NK-92 (cell line): ENCODE data around the gene GSG1.

Source experiments
- DNase-seq: peaks from one replicate; lab custom pipeline; 2025; ENCODE audit not compliant: unreplicated experiment; lab: John Stamatoyannopoulos, UW

GSG1 gene

DNA sequence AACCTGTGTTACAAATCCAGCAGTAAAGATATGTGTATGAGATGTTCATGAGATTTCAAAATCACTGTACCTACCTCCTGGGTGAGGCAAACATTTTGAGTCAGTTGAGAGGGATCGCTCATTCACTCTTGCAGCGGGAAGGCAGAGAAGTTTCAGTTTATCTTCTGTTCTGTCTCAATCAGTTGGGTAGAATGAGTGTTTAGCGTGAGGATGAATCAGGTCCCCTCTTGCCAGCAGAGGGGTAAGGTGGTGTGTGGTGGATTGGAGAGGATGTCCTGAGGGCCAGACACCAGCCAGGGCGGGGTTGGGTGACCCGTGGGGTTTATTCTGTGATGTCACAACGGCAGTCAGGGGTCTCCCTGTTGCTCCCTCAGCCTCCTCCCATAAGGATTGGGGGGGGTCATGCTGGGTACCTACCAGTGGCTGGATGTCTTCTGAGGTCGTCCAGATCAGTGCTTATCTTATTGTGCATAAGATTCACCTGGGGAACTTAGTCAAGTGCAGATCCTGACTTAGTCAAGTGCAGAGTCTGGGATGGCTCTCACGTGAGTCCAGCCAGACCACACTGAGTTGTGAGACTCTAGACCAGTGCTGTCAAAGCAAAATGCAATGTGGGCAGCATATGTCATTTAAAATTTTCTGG lies at the start of gene GSG1:
GSG1 (minus strand) TSS at position 277 of the 643 bp plus-strand sequence; CDS start at position 122, 155 bp downstream.
- no peak for DNase-seq

DNA sequence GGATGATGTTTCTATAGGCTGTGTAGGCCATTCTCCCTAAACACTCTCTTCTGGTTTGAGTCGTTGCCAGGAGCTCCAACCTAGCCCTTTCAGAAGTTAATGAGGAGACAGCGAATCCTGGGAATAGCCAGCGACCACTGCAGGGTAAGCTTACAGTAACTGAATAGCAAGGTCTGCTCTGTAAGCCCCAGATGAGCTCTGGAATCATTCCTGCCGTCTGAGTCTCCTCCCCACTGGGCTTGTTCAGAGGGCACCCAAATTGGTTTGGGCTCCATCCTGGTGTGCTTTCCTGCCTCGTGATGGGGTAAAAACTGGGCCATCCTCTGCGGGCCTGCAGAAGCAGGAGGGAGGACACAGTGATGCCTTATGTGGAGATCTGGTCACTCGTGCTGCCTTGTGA lies 49.7 kb upstream of the GSG1 start:
- DNase-seq, result no peak

DNA sequence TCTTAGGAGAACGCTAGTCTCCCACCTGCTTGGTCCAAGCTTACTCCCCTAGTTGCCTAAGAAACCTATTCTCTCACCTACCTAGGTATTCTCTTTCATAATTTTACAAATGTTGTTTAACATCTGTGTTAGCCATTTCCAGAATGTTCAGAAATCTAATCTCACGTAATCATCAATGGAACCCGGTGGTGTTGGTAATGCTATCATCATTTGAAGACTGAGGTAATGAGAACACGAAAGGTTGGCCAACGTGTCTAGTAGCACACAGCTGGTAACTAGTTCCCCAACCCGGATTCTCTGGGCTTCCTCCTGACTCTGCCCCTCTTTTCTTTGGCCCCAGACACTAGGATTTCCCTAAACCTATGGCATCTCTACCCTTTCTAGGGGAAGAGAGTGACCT lies 49.3 kb upstream of the GSG1 start:
- DNase-seq, result no peak

DNA sequence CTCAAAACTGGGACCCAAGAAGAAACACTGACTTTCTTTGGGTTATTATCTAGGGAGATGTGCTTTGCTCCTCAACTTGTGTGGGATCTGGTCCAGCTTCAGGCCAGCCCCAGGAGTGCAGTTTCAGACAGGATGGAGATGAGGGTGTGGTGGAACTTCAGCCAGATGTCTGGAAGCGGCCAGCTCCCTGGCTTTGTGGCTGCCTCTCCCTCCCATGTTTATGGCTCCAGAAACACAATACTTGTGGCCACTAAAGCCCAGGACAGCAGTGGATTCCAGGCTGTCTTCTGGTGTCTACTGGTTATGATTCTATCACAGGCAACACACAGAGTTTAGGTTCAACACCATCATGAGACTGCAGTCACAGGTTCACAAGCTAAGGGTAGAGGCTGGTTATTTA lies 48.8 kb upstream of the GSG1 start:
- no peak for DNase-seq

DNA sequence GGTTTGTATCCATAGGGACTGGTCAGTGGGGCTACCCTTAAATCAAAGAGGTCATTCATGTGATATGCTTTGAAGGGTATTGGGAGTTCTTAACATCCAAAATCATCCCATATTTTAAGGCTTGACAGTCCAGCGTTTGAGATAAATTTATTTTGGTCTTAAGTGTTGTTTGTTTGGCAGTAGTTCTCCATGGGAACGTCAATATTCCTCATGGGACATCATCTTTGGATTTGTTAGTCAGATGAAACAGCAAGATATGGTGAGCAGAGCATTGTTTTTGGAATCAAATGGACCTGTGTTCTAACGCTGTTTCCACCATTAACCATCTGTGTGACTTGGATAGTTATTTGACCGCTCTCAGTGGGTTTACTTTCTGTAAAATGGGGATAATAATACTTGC lies 45.9 kb upstream of the GSG1 start:
- no peak for DNase-seq

DNA sequence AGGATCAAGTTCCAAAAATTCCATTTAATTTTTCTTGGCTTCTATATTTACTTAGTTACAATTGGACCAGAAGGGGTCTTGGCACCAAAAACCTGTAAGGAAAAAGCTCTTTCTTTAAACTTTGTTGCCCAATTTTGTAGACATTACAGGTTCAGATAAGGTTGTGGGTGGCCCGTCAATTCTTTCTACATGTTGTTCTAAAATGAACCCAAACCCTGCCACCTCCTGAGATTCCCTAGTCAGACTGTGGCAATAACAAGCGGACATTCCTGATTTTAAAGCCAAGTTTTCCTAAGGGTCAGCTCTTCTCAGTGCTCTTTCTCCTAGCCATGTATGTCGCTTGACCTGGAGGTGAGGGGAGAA lies 45.0 kb upstream of the GSG1 start:
- no peak for DNase-seq

DNA sequence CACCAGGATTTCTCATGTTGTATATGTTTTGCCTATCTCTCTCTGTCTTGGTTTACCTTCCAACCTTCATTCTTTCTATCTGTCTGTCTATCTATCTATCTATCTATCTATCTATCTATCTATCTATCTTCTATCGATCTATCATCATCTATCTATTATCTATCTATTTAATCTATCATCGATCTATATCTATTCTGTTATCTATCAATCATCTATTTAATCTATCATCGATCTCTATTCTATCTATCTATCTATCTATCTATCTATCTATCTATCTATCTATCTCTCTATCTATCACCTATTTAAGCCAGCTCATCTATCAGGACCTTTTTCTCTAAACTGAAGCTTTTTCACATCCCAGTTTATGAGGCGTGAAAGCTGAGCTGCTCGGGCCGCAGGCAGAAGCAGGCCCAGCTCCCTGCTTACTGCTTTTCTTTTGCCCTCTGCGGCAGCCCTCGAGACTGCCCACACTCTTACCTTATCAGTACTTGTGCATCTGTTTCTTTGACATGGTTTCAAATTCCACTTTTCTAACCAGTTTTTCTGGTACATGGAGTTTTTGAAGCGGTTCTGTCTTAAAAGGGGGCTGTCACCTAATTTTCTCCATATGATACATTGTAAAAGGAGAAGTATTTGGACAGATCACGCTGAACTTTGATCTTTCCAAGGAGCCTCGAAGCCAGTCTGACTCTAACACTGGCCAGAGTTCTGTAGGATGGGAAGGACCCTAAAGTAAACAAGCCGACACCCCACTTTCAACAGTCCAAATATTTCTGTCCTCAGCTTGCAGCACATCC lies 44.4 kb upstream of the GSG1 start:
- DNase-seq, result no peak

DNA sequence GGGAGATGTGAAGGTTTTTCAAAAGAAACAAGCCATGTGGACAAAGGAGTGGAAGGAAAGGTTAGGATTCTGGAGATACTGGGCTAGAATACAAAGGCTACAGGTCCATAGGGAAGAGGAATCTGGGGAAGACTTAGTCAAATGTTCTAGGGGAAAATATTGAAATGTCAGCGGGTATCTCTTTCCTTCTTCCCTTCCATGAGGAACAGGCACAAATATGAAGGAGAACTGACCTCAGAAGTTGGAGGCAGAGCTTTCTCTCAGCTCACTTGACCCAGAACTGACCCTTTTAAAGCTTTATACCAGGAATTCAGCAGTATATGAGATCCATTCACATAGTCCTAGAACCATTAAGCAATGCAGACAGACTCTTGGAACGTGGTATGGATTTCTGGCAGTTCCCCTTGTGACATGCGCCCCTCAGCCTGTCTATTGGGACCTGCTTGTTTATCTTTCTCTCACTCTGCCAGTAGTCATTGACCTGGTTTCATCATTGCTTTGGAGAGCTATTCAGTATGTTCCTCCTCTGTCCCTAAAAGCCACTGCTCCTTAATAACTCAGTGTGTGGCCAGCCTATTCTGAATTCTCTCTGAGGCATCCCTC lies 43.0 kb upstream of the GSG1 start:
- DNase-seq, result no peak

DNA sequence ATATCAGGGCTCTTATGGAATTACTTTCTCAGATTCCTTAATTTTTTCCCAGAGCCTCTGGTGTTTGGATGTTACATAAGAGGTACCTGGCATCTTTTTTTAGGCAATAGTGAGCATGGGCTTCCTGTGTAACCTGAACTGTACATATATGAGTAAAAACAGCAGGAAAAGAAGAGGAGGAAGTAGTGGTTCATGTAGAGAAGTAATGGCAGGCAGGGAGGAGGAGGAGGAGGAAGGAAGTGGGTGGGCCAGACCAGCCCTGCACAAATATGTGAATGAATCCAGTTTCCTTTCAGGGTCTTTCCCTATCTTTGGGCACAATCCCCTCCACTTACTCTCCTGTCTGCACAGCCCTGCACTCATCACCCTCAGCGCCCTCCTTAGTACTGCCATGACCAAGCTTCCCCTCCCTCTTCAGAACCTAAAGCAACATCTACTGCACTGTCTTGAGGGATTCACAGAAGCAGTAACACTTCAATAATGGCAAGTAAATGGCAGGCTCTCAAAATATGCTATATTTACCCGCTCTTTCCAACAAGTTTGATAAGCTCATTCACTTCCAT lies 40.9 kb upstream of the GSG1 start:
- DNase-seq, result no peak

DNA sequence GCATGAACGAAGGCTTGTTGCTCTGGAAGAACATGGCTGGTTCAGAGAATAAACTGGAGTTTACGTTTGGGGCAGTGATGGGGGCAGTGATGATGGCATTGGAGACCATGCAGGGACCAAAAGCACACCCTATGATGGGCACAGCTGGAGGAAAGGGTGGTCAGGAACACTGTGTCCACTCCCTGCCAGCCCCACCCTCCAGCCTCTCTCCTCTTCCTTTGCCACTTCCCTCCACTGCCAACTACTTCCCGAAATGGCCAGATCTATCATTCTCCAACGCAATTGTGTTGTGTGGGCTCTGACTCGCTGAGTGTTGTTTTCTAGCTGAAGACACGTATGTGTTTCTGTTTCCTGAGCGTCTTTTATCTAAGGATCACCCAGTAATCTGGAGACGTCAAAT lies 39.3 kb upstream of the GSG1 start:
- DNase-seq, result no peak

DNA sequence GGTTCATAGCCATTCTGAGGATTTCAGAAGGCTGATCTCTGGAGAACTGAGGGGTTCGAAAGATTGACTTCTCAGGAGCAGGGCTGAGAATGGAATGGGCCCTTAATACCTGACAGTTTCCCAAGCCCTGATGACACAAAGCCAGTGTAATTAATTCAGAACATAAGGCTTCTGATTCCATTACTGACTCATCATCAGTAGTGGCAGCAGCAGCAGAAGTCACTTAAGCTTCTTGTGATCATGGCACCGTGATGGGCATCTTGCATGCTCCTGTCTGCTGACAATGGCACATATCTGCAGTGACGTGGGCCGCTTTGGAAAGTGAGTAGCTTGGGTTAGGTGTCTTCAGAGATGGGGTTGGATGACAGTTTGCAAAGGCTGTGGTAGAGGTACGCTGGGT lies 38.2 kb upstream of the GSG1 start:
- DNase-seq, result no peak

DNA sequence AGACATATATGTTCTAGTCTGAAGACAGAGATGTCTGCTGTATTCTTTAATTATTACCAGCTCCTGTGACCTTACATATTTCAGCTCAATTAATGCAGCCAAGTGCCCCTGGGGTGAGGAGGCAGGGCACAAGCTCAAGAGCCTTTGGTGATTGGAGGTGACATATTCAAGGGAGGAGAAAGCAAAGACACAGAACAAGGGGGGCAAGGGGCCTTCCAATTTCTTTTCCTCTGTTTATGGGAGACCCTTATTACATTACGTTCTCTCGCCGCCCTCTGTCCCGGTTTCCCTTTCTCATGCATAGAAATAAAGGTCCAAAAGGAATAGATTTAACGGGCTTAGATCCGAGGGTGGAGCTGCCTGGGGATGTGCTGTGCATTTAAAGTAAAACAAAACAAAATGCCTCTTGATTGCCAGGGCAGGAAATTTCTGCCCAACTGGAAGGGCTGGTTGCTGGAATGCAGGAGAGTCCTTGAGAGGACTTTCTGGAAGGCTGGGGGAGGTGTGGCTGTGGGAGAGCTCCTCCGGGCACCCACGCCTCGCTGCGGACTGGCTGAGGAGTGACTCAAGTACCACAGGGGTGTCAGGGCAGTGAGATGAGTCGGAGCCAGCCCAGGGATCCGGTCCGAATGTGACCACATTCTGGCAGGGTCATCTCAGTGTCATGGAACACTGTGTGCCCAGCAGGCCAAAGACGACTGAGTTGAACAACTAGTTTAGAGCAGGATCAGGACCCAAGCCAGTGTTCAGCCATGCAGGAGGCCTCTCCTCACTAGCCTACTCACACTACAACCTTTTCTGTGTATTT lies 32.1 kb upstream of the GSG1 start:
- no peak for DNase-seq

DNA sequence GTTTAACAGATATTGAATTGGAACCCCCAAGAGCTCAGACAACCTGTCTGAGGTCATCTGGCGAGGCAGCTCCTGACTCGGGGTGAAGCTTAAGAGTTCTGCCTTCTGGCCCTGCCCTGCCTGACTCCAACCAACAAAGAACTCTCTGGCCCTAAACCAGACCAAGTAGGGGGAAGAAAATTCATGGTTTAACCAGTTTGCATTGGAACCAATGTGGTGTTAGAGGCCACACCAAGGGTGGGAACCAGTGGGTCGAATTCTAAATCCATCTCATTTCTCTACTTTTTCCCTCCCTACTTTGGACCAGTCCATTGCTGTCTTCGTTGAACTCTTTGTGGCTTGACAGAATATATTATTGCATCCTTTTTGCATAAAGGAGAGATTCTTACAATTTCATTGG lies 30.4 kb upstream of the GSG1 start:
- no peak for DNase-seq

DNA sequence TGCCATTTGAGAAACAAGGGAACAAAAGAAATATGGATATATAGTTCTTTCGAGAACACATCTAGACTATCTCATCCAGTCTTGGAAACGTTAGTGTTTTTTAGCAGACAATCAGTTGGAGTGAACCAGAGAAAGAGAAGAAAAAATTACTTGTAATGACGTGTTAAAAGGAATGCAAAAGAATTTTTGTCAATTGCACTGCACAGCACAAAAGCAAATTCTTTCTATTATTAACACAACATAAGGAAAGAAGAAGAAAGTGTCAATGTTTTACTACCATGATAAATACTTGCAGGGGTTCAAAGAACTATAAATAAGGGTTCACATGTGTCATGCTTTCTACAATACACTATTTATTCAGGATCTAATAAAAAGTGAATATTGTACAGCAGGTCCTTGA lies 27.5 kb upstream of the GSG1 start:
- no peak for DNase-seq

DNA sequence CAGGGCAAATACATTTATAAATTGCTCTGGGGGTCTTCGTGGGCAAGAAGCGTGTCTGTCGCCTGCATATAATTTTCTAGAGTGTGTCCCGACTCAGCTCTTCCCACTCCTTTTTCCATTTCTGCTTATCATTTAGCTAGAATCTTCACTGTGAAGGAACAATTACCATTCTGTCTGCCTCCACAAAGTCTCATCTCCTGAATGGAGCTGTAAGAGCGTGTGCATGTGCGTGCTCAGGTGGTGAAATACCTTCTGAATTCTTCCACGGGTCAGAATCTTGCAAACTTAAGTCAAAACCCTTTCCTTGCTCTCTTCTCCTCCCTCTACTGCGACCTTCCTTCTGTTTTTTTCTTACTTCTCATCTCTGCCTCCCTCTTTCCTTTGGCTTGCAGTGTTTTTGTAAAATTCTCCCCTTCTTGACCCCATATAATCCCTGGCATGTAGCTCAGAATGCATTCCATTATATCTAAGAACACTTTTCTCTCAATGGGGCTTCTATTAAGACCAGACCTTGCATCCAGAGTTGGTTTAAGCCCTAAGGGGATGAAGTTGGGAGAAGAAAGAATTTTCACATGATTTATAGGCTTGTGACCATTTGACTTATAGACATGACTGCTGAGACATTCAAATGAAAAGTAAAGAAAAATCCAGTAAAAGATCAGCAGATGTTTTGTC lies 25.0 kb upstream of the GSG1 start:
- no peak for DNase-seq

DNA sequence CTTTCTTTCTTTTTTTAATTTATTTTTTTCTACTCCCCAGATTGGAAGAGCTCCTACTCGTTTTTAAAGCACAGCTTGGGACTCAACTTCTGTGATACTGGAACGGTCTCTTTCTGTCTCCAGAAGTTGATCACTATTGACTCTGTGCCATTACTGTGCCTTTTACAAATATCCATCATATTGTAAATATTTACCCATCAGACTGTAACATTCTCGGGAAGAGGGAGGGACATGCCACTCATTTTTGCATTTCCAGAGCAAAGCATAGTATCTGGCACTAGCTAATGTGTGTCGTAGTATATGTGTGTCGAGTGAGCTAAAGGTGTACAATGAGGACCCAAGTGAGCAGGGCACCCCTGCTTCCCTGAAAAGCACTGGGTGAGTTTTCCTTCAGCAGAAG lies 24.0 kb upstream of the GSG1 start:
- no peak for DNase-seq

DNA sequence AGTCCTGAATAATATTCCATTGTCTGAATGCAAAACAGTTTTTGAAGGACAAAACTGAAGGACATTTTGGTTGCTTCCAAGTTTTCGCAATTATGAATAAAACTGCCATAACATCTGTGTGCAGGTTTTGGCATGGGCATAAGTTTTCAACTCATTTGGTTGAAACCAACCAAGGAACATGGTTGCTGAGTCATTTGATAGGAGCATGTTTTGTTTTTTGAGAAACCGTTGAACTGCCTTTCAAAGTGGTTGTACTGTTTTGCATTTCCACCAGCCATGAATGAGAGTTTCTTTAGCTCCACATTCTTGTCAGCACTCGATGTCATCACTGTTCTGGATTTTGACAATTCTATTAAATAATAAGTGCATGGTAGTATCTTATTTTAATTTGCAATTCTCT lies 23.0 kb upstream of the GSG1 start:
- no peak for DNase-seq

DNA sequence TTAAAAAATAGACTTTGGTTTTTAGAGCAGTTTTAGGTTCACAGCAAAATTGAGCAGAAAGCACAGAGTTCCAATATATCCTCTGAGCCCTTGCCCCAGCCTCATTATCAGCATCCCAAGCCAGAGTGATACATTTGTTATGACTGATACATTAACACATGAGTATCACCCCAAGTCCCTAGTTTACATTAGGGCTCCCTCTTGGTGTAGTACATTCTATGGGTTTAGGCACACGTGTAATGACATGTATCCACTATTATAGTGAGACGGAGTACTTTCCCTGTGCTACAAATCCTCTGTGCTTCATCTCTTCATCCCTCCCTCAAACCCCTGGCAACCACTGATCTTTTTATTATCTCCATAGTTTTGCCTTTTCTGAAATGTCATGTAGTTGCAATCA lies 22.5 kb upstream of the GSG1 start:
- DNase-seq, result no peak

DNA sequence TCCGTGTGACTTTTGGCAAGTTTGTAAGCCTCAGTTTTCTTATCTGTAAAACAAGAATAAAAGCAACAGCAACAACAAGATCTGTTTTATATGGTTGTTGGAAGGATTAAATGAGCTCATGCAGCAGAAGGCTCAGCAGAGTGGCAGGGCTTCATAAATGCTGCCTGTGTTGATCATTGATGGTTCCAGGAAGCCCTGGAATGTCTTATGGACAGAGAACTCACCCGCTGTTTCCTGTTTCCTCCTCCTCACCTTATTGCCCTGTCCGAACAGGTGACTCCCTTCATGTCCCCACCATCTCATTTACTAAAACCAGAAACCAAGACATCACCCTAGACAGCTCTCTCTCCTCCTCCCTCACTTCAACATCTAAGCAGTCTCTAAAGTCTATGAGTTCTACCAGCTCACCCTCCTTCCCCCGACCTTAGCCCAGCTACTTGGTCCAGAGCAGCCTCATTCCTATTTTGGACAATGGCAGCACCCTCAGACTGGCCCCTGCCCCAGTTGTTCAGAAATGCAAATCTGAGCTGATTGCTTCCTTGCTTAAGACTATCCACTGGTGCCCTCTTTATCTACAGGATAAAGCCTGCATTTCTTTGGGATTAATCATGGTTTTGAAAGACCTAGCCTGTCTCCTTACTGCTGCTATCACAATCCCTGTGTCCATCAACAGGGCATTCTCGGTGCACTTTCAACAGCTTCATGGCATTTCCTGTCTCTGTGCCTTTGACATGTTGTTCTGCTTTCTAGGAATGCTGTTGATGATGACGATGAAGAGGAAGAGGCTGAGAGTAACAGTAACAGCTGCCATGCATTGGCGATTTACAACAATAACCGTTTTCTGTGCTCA lies 21.4 kb upstream of the GSG1 start:
- no peak for DNase-seq

DNA sequence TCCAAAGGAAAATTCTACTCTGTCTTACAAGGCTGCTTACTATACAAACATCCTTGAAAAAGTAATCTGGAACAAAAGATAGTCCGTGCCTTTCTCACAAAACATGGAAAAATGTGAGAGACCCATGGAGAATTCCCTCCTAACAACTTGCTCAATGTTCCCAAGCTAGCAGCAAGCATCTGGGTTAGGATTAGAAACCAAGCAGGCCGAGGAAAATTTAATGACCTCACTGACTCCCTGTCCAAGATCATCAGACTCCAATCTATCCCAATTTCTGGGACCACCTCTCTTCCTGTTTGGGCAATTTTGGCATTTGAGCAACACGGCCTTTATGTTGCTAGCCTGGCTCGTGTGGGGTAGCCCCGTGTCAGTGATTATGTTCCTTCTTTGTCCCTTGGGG lies 18.1 kb upstream of the GSG1 start:
- no peak for DNase-seq
